ENCODE data around the gene GRPEL1.

The GRPEL1 gene

DNA sequence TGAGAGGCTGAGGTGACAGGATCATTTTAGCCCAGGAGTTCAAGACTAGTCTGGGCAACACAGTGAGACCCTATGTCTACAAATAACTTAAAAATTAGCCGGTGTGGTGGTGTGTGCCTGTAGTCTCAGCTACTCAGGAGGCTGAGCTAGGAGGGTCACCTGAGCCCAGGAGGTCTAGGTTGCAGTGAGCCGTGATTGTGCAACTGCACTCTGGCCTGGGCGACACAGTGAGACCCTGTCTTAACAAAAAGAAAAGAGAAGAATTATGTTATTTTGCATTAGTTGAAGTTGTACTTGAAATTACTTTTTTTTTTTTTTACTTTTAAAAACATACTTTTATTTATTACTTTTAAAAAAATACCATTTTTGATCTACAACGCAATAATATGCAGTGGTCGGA lies 46.5 kb downstream of the GRPEL1 start:
- no peak for DNase-seq

DNA sequence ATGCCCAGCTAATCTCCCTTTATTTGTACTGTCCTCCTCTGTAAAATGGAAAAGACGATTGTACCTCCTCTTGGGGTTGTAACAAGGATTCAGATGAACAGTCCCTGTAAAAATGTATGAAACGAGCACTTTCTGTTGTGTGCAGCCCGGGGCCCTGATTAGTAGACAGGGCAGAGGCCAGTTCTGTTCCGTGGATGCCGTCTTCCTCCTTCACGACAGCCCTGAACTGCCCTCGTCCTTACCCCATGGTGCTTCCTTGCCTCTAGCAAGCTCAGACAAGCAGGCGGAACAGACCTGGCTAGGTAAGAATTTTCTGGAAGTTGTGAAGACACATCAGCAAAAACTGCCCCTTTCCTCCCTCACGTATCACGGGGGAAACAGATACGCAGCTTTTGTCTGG lies 47.0 kb downstream of the GRPEL1 start:
- no peak for DNase-seq

DNA sequence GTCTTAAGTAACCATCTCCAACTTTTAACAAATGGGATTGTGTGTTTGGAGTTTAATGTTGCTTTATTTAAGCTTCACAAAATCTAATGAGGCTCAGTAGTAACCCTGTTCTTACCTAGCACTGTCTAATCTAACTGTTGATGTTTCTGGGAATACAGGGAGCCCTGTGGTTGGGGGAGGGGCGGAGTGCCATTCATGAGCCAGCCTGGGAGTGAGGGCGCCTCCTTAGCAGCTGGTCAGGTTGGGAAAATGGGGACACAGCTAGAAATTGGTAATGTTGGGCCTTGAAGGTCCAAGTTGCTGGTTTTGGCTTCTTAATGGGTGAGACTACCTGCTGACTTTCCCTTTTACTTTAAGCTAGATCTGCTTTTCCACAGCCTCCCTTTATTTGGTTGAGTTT lies 47.6 kb downstream of the GRPEL1 start:
- no peak for DNase-seq

DNA sequence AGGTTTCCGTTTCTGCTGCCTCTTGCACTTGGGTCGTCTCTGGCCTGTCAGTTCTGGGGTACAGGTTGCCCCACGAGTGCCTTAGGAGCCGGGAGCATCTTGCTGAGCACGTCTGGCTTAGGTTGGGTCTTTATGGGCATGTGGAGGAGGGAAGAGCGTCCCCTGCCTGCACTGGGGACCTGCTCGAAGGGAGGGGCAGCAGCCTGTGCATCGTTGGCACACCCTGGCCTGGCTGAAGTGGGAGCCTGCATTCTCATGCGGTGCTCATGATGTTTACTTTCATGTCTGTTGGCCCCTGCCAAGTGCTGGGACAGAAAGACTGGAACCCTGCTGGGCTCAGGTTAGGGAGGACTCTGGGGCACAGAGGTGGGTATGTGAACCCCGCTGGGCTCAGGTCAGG lies 48.5 kb downstream of the GRPEL1 start:
- no peak for DNase-seq

DNA sequence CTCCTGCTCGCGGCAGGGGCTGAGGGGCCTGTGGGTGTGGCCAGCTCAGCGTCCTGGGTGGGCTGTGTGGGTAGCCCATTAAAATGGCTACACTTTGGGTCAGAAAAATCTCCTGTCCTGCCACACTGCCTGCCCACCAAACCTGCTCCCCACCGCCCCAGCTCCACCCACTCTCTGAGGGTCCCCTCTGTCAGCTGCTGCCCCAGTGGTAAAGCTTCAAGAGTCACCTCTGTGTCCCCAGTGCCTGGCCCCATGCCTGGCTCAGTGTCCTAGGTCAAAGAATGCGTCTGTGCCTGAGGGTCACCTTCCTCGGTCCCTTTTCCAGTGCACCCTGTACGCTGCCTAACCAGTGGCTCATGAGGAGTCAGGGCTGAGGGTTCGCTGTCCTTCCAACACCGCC lies 49.6 kb downstream of the GRPEL1 start:
- no peak for DNase-seq

DNA sequence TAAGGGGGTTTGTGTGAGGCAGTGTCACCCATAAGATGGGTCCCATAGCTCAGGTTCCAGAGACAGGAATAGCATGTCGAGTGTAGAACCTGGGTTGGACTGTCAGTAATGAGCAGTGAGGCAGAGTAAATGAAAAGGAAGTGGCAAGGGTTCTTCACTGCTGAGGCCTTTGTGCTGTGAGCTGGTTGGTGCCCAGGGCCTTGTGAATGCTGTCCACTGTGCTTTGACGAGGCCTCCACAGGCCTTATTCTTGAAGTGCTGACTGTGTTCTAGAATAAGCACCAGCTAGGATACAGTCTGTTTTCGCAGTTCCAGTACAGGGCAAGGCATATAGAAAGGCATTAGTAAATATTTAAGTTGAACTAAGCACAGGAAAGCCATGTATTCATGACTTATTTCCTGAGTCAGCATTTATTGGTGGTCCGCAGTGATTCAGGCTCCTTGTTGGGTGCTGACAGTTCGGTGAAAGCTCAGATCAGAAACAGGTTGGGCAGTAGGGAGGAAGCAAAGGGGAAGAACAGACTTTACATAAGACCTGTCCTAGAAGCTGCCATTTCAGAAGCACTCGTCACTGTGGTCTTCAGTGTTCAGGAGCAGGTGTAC lies 50.3 kb downstream of the GRPEL1 start:
- DNase-seq = no peak

DNA sequence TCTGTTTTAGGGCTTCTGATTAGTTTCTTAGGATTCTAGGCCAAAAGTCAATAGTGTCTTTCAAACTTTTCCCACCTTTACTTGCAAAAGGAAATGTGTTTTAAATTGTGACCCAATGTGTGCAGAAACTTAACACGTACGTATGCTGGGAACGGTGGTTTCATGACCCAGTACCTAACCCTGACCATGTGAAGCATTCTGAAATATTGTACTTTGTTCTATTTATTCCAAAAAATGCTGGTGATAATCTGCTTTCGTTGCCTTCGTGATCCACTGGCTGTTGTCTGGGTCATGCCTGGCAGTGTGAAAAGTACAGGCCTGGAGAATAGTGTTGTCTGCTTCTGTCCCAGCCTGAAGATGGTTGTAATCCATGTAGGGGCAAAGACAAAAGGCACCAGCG lies 51.4 kb downstream of the GRPEL1 start:
- DNase-seq = no peak

DNA sequence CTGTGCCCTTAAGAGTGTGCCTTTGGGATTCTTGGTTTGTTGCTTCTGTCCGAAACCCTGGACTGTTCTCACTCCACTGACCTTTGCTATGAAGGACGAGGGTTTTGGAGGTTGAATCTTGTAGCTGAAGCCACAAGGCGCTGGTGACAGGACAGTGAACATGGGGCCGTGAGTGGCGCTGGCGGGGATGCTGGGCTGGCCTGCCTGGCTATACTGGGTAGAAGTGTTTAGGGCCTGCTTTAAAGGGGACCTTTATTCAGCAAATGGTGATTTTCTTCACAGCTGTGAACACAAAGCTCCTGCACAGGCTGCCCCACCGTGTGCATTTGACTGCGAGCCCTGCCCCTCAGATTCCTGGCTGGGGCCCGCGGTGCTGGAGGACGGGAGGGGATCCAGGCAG lies 51.8 kb downstream of the GRPEL1 start:
- no peak for DNase-seq

DNA sequence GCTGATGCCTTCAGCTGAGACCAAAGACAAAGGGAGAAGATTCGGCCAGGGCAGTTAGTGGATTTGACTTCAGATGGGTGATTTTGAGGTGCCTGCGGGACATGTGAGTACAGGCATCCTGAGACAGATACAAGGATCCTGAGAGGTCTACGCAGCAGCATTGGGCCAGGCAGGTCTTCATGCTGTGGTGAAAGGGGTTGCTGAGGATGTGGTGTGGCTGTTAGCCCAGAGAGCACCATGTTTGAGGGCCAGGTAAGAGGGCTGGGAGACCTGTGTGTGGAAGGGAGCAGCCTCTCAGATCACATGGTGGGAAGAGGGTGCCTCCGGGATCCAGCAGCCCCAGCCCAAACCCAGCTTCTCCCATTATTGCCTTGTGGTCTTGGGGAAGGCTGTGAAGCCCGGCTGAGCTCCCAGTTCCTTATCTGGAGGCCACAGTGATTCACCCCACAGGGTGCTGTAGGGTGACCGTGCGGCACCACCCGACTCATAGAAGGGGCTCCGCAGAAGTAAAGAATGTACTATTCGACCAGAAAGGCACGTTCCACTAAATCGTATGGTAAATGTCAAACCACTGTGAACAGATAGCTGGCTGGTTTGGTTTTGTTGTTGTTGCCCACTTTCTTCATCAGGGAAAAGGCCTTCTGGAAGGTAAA lies 52.4 kb downstream of the GRPEL1 start:
- no peak for DNase-seq

DNA sequence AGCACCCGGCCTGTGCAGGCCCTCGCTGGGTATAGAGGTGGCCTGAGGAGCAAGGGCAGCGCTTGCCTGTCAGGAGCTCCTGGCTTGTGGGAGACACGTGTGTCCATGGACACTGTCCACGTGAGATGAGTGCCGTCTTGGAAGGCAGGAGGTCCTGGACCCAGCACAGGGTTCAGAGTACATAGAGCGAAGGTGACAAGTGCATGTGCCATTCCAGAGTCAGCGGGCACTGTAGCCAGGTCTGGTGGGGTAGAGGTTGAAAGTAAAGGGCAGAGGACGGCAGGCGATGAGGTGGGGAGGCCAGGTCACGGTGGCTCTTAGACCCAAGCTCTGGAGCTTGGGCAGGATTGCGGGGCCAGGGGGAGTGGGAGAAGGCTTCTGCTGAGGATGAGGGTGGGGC lies 53.0 kb downstream of the GRPEL1 start:
- no peak for DNase-seq

DNA sequence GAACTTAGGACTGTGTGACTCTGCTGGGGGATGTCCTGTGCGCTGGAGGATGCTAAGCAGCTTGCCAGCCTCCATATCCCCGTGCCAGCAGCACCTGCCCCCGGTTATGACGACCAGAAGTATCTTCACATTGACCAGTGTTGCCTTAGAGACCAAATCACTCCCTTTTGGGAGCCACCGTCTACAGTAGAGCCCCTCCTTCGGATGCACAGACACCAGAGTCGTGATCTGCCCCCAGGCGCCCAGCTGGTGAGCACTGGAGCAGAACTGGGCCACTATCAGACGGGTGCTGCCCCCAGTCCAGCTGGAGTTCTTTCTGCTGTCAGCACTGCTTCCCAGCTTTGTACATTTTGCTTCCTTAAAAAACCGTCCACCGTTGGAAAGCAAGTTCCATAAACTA lies 54.7 kb downstream of the GRPEL1 start:
- DNase-seq = no peak

DNA sequence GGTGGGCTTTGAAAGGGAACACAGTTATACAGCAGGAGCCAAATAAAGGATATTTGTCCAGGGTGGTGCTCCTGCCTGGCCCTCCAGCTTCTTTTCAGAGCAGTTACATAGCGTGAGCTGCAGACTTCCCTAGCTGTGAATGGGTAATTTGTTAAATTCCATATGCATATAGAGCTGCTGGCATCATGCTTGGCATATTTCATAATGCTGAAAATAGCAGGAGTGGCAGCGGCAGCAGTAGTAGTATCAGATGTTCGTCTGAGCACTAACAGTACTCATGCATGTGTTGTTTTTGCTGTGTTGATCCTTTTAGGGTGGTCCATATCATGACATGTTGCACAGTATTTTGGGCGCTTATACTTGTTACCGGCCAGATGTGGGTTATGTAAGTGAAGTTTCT lies 58.3 kb downstream of the GRPEL1 start:
- no peak for DNase-seq

All from GF-D8 (cell line).